ENCODE results near the gene KRT15.

Gene KRT15

GRCh38 chr17:41484920-41485904 lies 33.5 kb downstream of the KRT15 start:
- TF ChIP-seq, protein P1, sequence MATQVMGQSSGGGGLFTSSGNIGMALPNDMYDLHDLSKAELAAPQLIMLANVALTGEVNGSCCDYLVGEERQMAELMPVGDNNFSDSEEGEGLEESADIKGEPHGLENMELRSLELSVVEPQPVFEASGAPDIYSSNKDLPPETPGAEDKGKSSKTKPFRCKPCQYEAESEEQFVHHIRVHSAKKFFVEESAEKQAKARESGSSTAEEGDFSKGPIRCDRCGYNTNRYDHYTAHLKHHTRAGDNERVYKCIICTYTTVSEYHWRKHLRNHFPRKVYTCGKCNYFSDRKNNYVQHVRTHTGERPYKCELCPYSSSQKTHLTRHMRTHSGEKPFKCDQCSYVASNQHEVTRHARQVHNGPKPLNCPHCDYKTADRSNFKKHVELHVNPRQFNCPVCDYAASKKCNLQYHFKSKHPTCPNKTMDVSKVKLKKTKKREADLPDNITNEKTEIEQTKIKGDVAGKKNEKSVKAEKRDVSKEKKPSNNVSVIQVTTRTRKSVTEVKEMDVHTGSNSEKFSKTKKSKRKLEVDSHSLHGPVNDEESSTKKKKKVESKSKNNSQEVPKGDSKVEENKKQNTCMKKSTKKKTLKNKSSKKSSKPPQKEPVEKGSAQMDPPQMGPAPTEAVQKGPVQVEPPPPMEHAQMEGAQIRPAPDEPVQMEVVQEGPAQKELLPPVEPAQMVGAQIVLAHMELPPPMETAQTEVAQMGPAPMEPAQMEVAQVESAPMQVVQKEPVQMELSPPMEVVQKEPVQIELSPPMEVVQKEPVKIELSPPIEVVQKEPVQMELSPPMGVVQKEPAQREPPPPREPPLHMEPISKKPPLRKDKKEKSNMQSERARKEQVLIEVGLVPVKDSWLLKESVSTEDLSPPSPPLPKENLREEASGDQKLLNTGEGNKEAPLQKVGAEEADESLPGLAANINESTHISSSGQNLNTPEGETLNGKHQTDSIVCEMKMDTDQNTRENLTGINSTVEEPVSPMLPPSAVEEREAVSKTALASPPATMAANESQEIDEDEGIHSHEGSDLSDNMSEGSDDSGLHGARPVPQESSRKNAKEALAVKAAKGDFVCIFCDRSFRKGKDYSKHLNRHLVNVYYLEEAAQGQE (IDR thresholded peaks at IDR 0.05; ENCODE audit: insufficient read depth in 1 of 2, low read depth in 2 of 2, low read length in 2 of 2) = no peak
- TF ChIP-seq FOXP2 (optimal IDR thresholded peaks at IDR 0.05; ENCODE audit: borderline replicate concordance, extremely low read depth, extremely low read length, insufficient read depth) (no peak), TAF1 (IDR thresholded peaks at IDR 0.05; ENCODE audit: borderline replicate concordance, insufficient read depth, low read length) (no peak), POLR2AphosphoS5 (IDR thresholded peaks at IDR 0.05; ENCODE audit: low read depth, low read length) (no peak), SIN3A (IDR thresholded peaks at IDR 0.05; ENCODE audit: borderline replicate concordance, insufficient read depth, low read length) (no peak)

DNA sequence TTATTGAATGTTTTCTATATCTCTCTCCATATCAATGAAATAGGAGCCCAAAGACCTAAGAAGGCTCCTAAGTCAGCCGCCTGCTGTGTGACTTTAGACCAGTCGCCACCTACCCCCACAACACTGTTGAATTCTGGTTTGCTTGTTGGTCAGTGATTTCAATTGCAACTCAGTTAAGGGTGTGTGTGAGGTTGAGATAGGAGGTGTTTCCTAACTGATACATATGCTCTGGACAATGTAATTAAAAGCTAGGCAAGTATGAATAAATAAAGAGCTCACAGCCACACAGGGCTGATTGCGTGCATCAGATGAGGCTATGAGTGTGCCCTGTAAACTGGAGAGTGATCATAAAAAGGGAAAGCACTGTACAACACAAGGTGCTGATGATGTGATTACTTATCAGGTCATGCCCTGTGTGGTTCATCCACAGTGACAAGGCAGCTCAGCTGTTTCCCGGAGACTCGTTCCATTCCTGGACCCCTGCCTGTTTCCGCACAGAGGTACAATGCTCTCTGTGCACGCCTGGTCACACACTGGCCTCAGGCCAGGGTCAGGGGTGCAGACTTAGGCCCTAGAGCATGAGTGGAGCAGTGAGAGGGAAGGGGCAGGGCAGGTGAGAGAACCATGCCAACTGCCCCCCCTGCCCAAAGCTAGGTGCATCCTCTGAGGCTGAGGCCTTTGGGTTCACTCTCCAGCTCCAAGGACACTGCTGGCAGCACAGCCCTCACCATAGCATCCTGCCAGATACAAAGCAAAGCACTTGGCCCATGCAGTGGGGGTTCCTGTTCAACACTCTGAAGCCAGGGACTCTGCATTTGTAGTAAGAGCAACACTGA lies 34.5 kb downstream of the KRT15 start:
- TF ChIP-seq, protein P1 (IDR thresholded peaks at IDR 0.05; ENCODE audit: insufficient read depth in 1 of 2, low read depth in 2 of 2, low read length in 2 of 2) = no peak
- TF ChIP-seq POLR2AphosphoS5 (IDR thresholded peaks at IDR 0.05; ENCODE audit: low read depth, low read length) (no peak), TAF1 (IDR thresholded peaks at IDR 0.05; ENCODE audit: borderline replicate concordance, insufficient read depth, low read length) (no peak), FOXP2 (optimal IDR thresholded peaks at IDR 0.05; ENCODE audit: borderline replicate concordance, extremely low read depth, extremely low read length, insufficient read depth) (no peak), SIN3A (IDR thresholded peaks at IDR 0.05; ENCODE audit: borderline replicate concordance, insufficient read depth, low read length) (no peak)

DNA sequence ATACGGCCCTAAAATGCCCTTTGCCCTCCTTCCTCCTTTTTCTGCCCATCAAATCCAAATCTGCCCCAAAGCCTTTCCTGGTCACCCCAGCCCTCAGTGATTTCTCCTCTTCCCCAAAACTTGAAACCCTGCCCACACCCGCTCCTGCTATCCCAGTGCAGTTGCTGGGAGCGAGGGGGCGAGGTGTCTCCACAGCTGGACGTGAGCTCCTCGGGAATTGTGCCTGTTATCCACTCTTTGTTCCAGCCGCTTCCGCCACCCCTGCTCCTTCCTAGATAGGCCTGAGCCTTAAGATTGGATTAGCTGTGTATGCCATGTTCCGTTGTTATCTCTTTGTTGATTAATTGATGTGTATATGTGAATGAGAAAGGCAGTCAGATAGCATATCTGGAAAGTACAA lies 35.2 kb downstream of the KRT15 start:
- no peak for TF ChIP-seq SIN3A (IDR thresholded peaks at IDR 0.05; ENCODE audit: borderline replicate concordance, insufficient read depth, low read length)
- TF ChIP-seq TAF1 (IDR thresholded peaks at IDR 0.05; ENCODE audit: borderline replicate concordance, insufficient read depth, low read length) = no peak
- TF ChIP-seq, protein P1 (IDR thresholded peaks at IDR 0.05; ENCODE audit: insufficient read depth in 1 of 2, low read depth in 2 of 2, low read length in 2 of 2) = no peak
- no peak for TF ChIP-seq FOXP2 (optimal IDR thresholded peaks at IDR 0.05; ENCODE audit: borderline replicate concordance, extremely low read depth, extremely low read length, insufficient read depth)
- TF ChIP-seq POLR2AphosphoS5 (IDR thresholded peaks at IDR 0.05; ENCODE audit: low read depth, low read length) = no peak

GRCh38 chr17:41481036-41481435 lies 37.7 kb downstream of the KRT15 start, which contains the start of gene KRT35:
Gene KRT35, minus strand, starts transcription at chr17:41481151. Its CDS starts 54 bp downstream, at chr17:41481097.
- no peak for TF ChIP-seq FOXP2 (optimal IDR thresholded peaks at IDR 0.05; ENCODE audit: borderline replicate concordance, extremely low read depth, extremely low read length, insufficient read depth)
- TF ChIP-seq TAF1 (IDR thresholded peaks at IDR 0.05; ENCODE audit: borderline replicate concordance, insufficient read depth, low read length) = no peak
- no peak for TF ChIP-seq SIN3A (IDR thresholded peaks at IDR 0.05; ENCODE audit: borderline replicate concordance, insufficient read depth, low read length)
- no peak for TF ChIP-seq POLR2AphosphoS5 (IDR thresholded peaks at IDR 0.05; ENCODE audit: low read depth, low read length)
- TF ChIP-seq, protein P1 (IDR thresholded peaks at IDR 0.05; ENCODE audit: insufficient read depth in 1 of 2, low read depth in 2 of 2, low read length in 2 of 2) = no peak

Measured in PFSK-1 (cell line).